H9 (cell line): ENCODE measurements around the gene IL32. TPM values are rescaled to one million over a fixed set of nuclear protein-coding genes. Genes with fewer than 3 reads are reported as not detected.

Experiments used
- DNase-seq: peaks from one replicate; pipeline ENCODE4 v3.0.0-alpha.2; 2017
- H2AFZ ChIP-seq: one replicate; pipeline ENCODE4 v1.6.1; 2013; ENCODE audit warnings: mild to moderate bottlenecking, low read length, control low read depth, moderate library complexity
- H2AK5ac ChIP-seq: 2 replicates; pipeline ENCODE4 v1.6.1; 2013; ENCODE audit warnings: low read length, control low read depth, mixed read lengths; ENCODE audit not compliant: insufficient read length
- H2BK120ac ChIP-seq: one replicate; pipeline ENCODE4 v1.6.1; 2013; ENCODE audit warnings: low read depth, mild to moderate bottlenecking, low read length, control low read depth, inconsistent platforms; ENCODE audit not compliant: poor library complexity, severe bottlenecking
- H2BK12ac ChIP-seq: 2 replicates; pipeline ENCODE4 v1.6.1; 2013; ENCODE audit warnings: low read length, control low read depth, mixed read lengths, low read depth; ENCODE audit not compliant: insufficient read length
- H2BK15ac ChIP-seq: 2 replicates; pipeline ENCODE4 v1.6.1; 2013; ENCODE audit warnings: low read depth, low read length, control low read depth
- H2BK20ac ChIP-seq: one replicate; pipeline ENCODE4 v1.6.1; 2013; ENCODE audit warnings: low read depth, mild to moderate bottlenecking, low read length, control low read depth, inconsistent platforms; ENCODE audit not compliant: poor library complexity, severe bottlenecking
- H2BK5ac ChIP-seq: 2 replicates; pipeline ENCODE4 v1.6.1; 2013; ENCODE audit warnings: low read length, control low read depth, mixed read lengths; ENCODE audit not compliant: insufficient read length
- H3K14ac ChIP-seq: 2 replicates; pipeline ENCODE4 v1.6.1; 2013; ENCODE audit warnings: low read length, control low read depth; ENCODE audit not compliant: insufficient read depth
- H3K18ac ChIP-seq: 2 replicates; pipeline ENCODE4 v1.6.1; 2013; ENCODE audit warnings: low read depth, mild to moderate bottlenecking, mixed read lengths, low read length, control low read depth; ENCODE audit not compliant: insufficient read length
- H3K23ac ChIP-seq: 2 replicates; pipeline ENCODE4 v1.6.1; 2013; ENCODE audit warnings: low read length, control low read depth, mixed read lengths, low read depth; ENCODE audit not compliant: insufficient read length
- H3K23me2 ChIP-seq: 2 replicates; pipeline ENCODE4 v1.6.1; 2013; ENCODE audit warnings: low read depth, mild to moderate bottlenecking, mixed read lengths, low read length, control low read depth; ENCODE audit not compliant: insufficient read length, poor library complexity, severe bottlenecking
- H3K27ac ChIP-seq: 2 replicates; pipeline ENCODE4 v1.5.1; 2013; ENCODE audit warnings: low read length, control low read depth, mixed read lengths, low read depth; ENCODE audit not compliant: insufficient read length
- H3K27me3 ChIP-seq: 2 replicates; pipeline ENCODE4 v1.6.1; 2013; ENCODE audit warnings: low read length, control low read depth, inconsistent platforms; ENCODE audit not compliant: insufficient read depth
- H3K4ac ChIP-seq: 2 replicates; pipeline ENCODE4 v1.6.1; 2013; ENCODE audit warnings: low read depth, mild to moderate bottlenecking, control low read depth, inconsistent platforms, low read length, moderate library complexity
- H3K4me1 ChIP-seq: 2 replicates; pipeline ENCODE4 v1.6.1; 2013; ENCODE audit warnings: low read length, control low read depth, inconsistent platforms; ENCODE audit not compliant: insufficient read depth
- H3K4me2 ChIP-seq: 2 replicates; pipeline ENCODE4 v1.6.1; 2013; ENCODE audit warnings: low read length, control low read depth, mixed read lengths; ENCODE audit not compliant: insufficient read length, insufficient read depth
- H3K56ac ChIP-seq: 2 replicates; pipeline ENCODE4 v1.6.1; 2013; ENCODE audit warnings: low read depth, mild to moderate bottlenecking, mixed read lengths, low read length, control low read depth; ENCODE audit not compliant: insufficient read length
- H3K79me1 ChIP-seq: 2 replicates; pipeline ENCODE4 v1.6.1; 2013; ENCODE audit warnings: low read depth, mild to moderate bottlenecking, moderate library complexity, low read length, control low read depth, inconsistent platforms; ENCODE audit not compliant: insufficient read depth, poor library complexity, severe bottlenecking
- H3K79me2 ChIP-seq: 2 replicates; pipeline ENCODE4 v1.6.1; 2013; ENCODE audit warnings: low read length, control low read depth, inconsistent platforms; ENCODE audit not compliant: insufficient read depth
- H3K9ac ChIP-seq: 2 replicates; pipeline ENCODE4 v1.6.1; 2013; ENCODE audit warnings: low read length, control low read depth, mixed read lengths; ENCODE audit not compliant: insufficient read length; ENCODE audit errors: extremely low read depth
- H3K9me3 ChIP-seq: one replicate; pipeline ENCODE4 v1.6.1; 2013; ENCODE audit warnings: low read depth, low read length, inconsistent platforms; ENCODE audit not compliant: control insufficient read depth
- H3T11ph ChIP-seq: one replicate; pipeline ENCODE4 v1.6.1; 2013; ENCODE audit warnings: mild to moderate bottlenecking, low read length, control low read depth, inconsistent platforms
- H4K20me1 ChIP-seq: one replicate; pipeline ENCODE4 v1.6.1; 2013; ENCODE audit not compliant: control insufficient read depth, insufficient read length, insufficient read depth
- H4K5ac ChIP-seq: 2 replicates; pipeline ENCODE4 v1.6.1; 2013; ENCODE audit warnings: low read depth, mild to moderate bottlenecking, mixed read lengths, low read length, control low read depth; ENCODE audit not compliant: insufficient read length
- H4K8ac ChIP-seq: replicated peaks from 2 replicates; pipeline ENCODE4 v1.6.1; 2013; ENCODE audit warnings: low read length, control low read depth, mixed read lengths, low read depth; ENCODE audit not compliant: insufficient read length
- H4K91ac ChIP-seq: 2 replicates; pipeline ENCODE4 v1.6.1; 2013; ENCODE audit warnings: low read depth, mild to moderate bottlenecking, moderate library complexity, mixed read lengths, low read length, control low read depth; ENCODE audit not compliant: insufficient read length
- H3K27ac Mint-ChIP-seq, 3 experiments: 2 replicates in 2 of 3; 3 replicates in 1 of 3; pipeline ENCODE4 v1.8.0; 2020 to 2021; ENCODE audit warnings: mixed read lengths in 3 of 3, mild to moderate bottlenecking in 1 of 3, moderate library complexity in 1 of 3
- H3K27me3 Mint-ChIP-seq: 2 replicates; pipeline ENCODE4 v1.8.0; 2021; ENCODE audit warnings: low read depth, mild to moderate bottlenecking, moderate library complexity, mixed read lengths
- H3K36me3 Mint-ChIP-seq, 3 experiments: 2 replicates in 2 of 3; 3 replicates in 1 of 3; pipeline ENCODE4 v1.8.0; 2020 to 2021; ENCODE audit warnings: low read depth in 3 of 3, mixed read lengths in 3 of 3; ENCODE audit not compliant: insufficient read depth in 1 of 3
- H3K4me1 Mint-ChIP-seq, 2 experiments: 2 replicates each; pipeline ENCODE4 v1.8.0; 2020; ENCODE audit warnings: mixed read lengths in 2 of 2
- H3K4me3 Mint-ChIP-seq, 2 experiments: 2 replicates in 1 of 2; 3 replicates in 1 of 2; pipeline ENCODE4 v1.8.0; 2020 to 2021; ENCODE audit warnings: mild to moderate bottlenecking in 2 of 2, mixed read lengths in 2 of 2, moderate library complexity in 1 of 2
- H3K9me3 Mint-ChIP-seq, 2 experiments: 2 replicates in 1 of 2; 3 replicates in 1 of 2; pipeline ENCODE4 v1.8.0; 2020; ENCODE audit warnings: mild to moderate bottlenecking in 2 of 2, mixed read lengths in 2 of 2, moderate library complexity in 1 of 2
- CTCF ChIP-seq: fragments of 200-600 bp; sonication (generic); conservative IDR thresholded peaks from 3 replicates; pipeline ENCODE4 v1.8.0; 2021; ENCODE audit warnings: antibody characterized with exemption, mild to moderate bottlenecking
- WGBS: extraction: QIAGEN DNeasy Blood & Tissue Kit; methylation state at CpG from one replicate; pipeline ENCODE4 v1.1.7; 2013; ENCODE audit warnings: missing lambda C conversion rate, low lambda C conversion rate, mixed read lengths; ENCODE audit not compliant: insufficient read length; ENCODE audit errors: extremely low coverage; 5-methylcytosine and 5-hydroxymethylcytosine counted together
- total RNA-seq: library from RNA; stranded (reverse); gene quantifications from 2 replicates; pipeline ENCODE4 v1.2.1, GENCODE V29; 2021

IL32 gene
- total RNA-seq, 1 experiment from 2014 or later = 2.0 TPM

- H4K91ac ChIP-seq = no peak overlapping the region
- H3K14ac ChIP-seq = peak overlapping the region; percentile 87
- peaks cover 33% of the 10 kb centered on the region for H3K23me2 ChIP-seq
- no peak overlapping the region for H2BK20ac ChIP-seq
- H3K79me2 ChIP-seq = peaks cover 9% of the 10 kb centered on the region; the same call in 1 of the 2 replicates
- no peaks in the 10 kb centered on the region for H3K79me1 ChIP-seq
- whole genome bisulfite sequencing = no CpG with 5 or more reads among the region's 57 CpGs
- H3K9me3 Mint-ChIP-seq = no peaks in the 10 kb centered on the region; a peak in 2 of 5 replicates
- peak; percentile 96 for DNase-seq
- H2AK5ac ChIP-seq = no peak overlapping the region
- peak overlapping the region; percentile 64 for H3K27ac ChIP-seq
- peaks cover 7% of the 10 kb centered on the region; the same call in 1 of the 2 replicates for H3K27me3 Mint-ChIP-seq
- H3K4me1 Mint-ChIP-seq = peaks cover 29 to 58% of the 10 kb centered on the region in 2 experiments
- H3K4me1 ChIP-seq = peaks cover 2% of the 10 kb centered on the region; the same call in 1 of the 2 replicates
- H3K4me2 ChIP-seq = peak overlapping the region; percentile 51
- no peak overlapping the region for H3K23ac ChIP-seq
- H2BK120ac ChIP-seq = no peak overlapping the region
- no peaks in the 10 kb centered on the region for H3K27me3 ChIP-seq
- H2BK15ac ChIP-seq = no peak overlapping the region
- H3K9ac ChIP-seq = peak overlapping the region; percentile 76
- no peak overlapping the region for H4K5ac ChIP-seq
- 0 out of 3 replicates have a peak, but pooled peaks have one; percentile 5 for TF ChIP-seq CTCF
- no peaks in the 10 kb centered on the region for H4K20me1 ChIP-seq
- H3K4me3 Mint-ChIP-seq = peak overlapping the region; percentile 93 to 96
- no peak overlapping the region for H2BK12ac ChIP-seq
- H3K4ac ChIP-seq = no peak overlapping the region; the same call in 1 of the 2 replicates
- peak overlapping the region; percentile 98 to 100 (median 99) for H3K27ac Mint-ChIP-seq
- H3K18ac ChIP-seq = peak overlapping the region; percentile 89
- no peaks in the 10 kb centered on the region for H3K9me3 ChIP-seq
- no peak overlapping the region for H2AFZ ChIP-seq
- H2BK5ac ChIP-seq = no peak overlapping the region
- H4K8ac ChIP-seq = no peak overlapping the region
- no peak overlapping the region for H3T11ph ChIP-seq
- H3K36me3 Mint-ChIP-seq = peaks cover 13 to 37% (median 25%) of the 10 kb centered on the region in 3 experiments
- H3K56ac ChIP-seq = no peak overlapping the region
Observed at GRCh38 chr16:3020604-3021448, 44.6 kb upstream of the IL32 start.
